Activated T-cell treated with anti-CD3 and anti-CD28 coated beads, Interleukin-2, amount 50 U/mL, for 1 hour (primary cell): Measurements from ENCODE around the gene NTN5.
"Not testable (repeated sequence)": the region's sequence is repeated elsewhere in the genome, so short reads cannot be mapped to it uniquely, and the experiment has no call there.

Source experiments
- DNase-seq: peaks from one replicate; pipeline ENCODE4 v3.0.0-alpha.2; 2020

The NTN5 gene

DNA sequence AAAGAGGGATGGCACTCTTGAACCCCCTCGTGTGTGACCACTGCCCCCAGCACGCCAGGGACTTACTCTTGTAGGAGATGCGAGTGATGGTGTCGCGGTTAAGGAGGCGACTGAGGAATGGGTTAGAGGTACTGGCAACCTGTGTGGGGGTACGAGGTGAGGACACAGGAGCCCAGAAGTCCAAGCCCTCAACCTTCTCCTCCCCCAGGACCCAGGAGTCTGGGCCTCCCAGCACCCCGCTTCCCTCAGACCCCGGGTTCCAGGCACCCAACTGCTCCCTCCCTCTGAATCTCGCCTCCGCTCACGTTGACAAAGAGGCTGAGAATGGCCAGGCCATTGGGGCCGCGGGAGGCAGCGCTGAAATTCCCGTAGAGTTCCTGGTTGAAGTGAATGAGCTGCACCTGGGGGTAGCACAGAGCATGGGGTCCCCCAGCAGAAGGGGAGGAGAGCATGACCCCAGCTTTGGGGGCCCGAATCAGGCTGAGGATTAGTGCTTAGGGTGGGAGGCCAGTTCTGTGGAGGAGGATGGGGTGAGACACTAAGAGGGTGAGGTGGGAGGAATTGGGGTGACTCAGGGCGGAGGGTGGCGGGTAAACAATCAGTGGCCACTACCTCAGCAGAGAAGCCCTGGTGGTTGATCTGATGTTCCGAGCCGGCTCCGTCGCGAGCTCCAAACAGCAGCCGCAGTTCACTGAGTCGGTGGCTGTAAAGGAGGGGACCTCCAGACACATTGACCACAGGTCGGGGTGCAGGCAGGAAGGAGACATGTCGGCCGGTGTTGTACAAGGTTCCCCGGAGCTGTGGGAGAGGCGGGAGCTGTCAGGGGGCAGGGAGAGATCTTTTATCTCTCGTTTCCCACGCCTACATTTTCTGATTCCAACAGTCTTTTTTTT, 33.1 kb downstream of the NTN5 start:
- DNase-seq = no peak

DNA sequence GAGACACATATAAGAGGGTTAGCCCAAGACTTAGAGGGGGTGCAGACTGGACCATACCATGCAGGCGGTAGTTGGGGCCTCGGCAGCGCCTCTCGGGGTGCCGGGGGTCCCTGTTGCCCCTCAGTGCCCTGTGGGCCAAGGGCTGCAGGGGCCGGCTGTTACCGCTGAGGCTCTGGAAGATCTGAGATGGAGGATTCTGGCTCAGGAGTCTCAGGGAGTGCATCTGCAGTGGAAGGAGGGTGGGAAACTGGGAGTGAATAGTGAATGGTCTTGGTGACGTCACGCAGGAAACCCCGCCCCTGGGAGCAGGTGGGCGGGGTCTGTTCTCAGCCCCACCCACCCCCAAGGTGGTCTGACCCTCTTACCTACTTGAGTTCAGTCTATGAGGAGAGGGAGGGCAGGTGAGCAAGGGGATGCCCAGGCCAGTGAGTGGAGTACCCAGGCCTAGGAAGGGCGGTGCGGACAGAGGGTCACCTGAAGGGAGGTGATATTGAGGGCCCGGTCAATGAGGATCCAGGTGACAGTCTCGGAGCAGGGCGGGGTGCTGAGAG, 33.9 kb downstream of the NTN5 start:
- no peak for DNase-seq

DNA sequence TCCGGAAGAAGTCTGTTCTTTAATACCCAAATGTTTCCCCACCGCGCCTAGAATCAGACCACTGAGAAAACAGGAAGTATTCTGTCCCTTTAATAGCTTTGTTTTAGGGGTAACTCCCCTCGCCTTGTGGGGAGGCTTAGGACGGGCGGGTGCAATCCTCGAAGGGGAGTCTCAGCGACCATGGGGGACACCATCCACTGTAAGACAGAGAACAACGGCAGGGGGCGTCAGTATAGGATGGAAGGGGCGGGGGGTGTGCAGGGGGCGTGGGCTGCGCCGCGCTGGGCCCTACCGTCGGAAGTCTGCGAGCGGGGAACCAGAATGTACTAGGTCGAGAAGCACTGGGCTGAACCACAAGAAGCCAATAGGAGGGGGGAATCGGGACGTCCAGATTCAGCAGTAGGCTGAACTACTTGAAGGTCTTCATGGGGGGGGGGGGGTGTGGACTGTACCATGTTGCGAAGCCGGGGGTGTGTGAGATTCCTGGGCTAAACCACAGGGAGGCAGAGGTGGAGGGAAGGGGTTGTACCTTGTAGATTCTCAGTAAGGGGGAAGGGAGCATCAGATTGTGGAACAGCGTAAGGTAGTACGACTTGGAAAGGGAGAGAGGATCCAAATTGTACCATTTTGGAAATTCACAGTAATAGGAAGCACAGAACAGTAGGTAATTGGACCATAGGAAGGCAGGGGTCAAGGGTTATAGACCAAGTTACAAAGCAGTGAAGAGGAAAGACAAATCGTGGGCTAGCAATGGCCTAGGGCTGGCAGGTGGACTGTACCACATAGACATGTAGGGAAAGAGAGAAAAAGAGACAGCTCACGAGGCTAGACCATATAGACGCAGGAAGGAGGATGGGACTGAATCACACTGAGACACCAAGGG, 34.6 kb downstream of the NTN5 start:
- DNase-seq = peak; percentile 82

DNA sequence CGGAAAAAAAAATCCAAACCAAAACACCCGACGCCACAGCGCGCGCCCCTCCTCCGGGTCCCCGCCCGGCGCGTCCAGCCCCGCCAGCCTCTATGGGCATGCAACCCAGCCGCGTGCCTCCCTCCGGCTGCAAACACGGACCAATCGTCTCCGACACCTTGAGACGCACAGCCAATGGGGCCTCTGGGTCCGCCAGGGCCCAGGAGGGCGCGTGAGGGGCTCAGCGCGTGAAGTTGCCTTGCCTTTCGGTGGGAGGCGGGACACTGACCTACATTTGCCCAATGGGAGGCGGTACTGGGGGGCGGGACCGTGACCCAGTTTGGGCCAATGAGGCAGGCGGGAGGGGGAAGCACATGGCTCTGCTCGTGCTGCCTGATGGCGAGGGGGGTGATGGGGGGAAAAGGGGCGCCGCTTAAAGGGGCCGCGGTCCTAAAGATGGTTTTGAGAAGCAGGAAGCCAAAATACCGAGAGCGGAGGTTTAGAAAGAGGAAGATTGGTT, 35.3 kb downstream of the NTN5 start:
- DNase-seq = peak; percentile 99

DNA sequence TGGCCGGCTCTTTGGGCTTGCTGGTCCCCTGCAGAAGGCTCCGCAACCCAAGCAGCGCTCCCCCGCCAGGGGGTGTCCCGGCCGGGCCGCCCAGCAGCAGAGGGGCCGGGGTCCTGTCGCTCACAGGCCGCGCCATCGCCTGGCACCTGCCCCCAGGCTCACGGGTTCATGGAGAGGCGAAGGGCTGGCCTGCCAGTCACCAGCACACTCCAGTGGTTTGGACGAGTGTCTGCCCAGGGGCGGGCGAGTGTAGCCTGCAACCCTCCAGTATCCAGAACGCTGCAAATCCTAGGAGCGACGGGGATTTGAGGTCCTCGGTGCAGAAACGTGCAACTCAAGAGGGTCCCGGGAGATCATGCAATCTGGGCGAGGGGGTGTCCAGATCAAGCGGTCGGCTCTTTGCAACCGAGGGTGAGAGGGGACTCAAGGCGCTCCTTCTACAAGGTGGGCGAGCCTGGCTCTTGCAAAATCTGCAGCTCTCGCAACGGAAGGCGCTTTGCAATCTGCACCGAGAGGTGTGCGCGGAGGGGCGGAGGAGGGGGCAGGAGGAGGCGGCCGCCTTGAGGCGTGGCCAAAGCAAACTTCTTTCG, 35.9 kb downstream of the NTN5 start, which contains the start of gene DBP:
DBP (minus strand) TSS at position 521 of the 590 bp plus-strand sequence; CDS start at position 136, 385 bp downstream.
- DNase-seq = no peak

DNA sequence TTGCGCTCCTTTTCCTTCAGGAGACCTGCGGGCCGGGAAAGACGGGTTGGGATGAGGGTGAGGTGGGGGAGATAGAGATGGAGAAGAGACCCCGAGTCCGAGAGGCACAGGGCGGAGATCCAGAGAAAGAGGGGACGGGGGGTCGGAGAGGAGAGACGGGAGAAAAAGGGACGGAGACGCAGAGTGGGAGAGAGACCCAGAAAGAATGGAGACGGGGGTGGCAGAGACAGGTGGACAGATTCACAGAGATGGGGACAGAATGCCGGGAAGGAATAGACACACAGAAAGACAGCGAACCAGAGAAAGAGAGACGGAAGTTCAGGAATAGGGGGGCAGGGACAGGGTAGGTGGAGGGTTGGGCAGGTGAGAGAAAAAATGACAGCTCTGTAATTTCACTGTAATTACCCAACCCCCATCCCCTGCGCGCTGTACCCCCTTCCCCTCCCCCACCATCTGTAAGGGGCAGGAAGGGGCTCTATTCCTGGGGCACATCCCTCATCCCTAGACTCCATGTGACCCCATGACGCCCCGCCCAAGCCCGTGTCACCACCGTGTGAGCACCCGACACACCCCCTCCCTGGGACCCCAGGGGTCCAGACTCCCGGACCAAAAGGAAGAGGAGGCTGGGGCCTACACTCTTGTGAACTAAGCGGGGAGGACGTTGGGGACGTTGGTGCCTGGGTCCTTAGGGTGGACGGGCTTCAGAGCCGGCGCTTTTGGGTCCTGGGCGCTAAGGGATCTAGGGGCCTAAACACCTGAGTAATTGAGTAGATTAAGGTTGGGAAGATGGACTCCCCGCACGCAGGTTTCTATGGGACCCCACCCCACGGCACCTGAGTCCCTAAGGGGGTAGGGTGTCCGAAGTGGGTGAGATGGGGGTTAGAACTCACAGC, 36.6 kb downstream of the NTN5 start:
- no peak for DNase-seq

DNA sequence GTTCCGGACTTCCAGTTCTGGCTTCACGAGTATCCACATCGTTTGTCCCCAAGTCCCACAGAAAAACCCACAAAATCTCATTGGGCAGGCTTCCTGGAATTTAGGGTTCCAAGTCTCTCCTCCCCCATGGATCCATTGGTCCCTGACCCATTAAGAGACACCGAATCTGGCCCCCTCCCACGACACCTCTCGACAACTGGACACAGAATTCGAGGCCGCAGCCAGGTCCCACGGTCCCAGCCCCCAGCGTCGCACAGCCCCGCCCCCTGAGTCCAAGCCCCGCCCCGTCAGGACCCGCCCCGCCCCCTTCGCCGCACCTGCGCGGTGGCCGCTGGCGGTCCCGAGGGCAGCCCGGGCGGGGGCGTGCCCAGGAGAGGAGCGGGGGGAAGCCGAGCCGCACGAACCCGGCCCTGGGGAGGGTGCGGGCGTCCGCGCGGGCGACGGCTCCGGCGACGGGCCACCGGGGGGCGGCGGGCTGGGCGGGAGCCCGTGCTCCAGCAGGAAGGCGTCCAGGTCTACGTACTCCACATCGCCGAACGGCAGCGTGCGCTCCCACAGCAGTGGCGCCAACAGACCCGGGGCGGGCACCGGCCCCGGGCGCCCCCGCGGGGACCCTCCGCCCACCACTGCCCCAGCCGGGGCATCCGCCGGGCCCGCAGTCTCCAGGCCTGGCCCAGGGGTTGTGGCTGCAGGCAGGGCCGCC, 37.4 kb downstream of the NTN5 start:
- peak; percentile 80 for DNase-seq

DNA sequence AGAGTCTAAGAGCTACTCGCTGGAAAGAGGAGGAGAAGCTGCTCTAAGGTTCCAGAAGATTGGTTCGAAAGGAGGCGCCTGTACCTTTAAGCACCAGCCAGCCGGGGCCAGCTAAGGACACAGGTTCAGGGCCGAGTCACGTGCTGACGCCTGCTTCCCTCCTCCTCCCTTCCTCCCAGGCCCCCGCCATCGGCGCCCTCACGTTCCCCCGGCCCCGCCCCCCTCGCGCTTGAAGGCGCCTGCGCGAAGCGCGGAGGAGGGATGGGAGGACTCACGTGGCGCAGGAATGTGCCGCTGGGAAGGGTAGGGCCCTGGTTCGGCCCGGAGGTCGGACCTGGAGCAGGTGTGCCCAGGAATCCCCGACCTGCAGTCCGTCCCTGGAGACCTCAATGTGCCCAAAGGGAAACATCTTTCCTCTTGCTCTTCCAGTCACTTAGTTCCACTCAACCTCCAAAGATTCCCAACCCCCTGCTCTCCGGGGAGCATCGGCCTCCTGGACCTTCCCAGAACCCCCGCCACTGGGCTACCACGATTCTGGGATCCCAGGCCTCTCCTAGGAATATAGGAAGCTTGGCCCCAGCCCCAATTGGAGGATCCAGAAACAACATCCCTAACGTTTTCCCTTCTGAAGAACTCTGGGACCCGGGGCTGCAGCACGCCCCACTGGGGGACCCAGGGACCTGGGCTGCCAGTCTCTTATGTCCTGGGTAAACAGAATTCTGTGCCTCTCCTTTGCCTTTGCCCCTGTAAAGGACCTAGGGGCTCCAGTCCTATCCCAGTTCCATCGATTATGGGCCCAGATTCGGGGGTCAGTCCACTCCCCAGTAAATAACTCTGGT, 38.2 kb downstream of the NTN5 start:
- DNase-seq = peak; percentile 92

DNA sequence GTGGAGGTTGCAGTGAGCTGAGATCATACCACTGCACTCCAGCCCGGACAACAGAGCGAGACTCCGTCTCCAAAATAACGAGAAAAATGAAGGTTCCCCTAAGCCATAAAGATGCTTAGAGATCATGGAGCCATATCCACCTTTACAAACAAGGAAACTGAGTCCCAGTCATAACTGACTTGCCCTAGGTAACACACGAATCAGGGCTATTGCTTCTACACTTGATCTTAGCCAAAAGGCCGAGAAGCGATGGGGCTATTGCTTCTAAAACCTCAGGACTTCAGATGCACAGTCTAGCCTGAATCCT, 38.8 kb downstream of the NTN5 start:
- no peak for DNase-seq

DNA sequence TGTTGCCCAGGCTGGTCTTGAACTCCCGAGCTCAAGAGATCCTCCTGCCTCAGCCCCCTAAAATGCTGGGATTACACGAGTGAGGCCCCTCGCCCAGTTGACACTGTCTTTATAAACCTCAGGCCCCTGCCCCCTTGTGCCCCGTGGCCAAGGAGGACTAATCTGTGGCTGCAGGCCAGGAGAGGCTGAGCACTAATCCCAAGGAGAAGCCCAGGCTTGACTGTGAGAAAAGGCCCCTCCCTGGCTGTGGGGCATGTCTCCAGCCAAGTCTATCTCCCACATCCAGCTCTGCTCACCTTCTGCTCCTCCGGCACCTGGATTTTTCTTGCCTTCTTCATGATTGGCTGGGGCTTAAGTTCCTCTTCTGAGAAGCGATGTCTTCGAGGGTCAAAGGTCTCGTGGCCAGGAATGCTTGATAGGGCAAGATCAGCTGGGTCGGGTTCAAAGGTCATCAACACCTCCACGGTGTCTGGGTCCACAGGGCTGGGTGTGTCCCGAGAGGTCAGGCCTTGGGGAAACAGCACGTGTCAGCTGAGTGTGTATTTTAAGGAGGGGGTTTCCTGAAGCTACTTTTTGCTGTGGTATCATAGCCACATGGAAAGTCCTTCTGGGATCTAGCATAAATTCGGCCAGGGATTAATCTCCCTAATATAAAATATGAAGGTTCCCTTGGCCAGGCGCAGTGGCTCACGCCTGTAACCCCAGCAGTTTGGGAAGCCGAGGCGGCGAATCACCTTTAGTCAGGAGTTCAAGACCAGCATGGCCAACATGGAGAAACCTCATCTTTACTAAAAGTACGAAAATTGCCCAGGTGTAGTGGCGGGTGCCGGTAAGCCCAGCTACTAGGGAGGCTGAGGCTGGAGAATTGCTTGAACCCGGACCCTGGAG, 39.4 kb downstream of the NTN5 start:
- DNase-seq = no peak

DNA sequence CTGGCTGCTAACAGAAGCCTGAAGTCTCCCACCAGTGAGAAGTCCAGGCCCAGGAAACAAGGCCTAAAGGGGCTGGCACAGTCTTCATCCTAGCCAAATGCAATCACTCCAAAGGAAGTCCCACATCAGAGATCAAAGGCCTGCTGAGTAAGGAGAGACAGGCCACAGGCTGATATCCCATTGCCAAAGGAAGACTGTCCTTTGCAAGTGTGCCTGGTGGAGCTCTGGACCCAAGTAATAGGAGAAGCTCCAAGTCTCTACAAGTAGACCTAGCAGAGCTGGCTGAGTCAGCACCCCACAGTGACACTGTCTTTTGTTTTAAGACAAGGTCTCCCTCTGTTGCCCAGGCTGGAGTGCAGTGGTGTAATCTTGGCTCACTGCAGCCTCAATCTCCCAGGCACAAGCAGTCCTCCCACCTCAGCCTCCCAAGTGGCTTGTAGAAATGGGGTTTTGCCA, 40.1 kb downstream of the NTN5 start:
- no peak for DNase-seq

DNA sequence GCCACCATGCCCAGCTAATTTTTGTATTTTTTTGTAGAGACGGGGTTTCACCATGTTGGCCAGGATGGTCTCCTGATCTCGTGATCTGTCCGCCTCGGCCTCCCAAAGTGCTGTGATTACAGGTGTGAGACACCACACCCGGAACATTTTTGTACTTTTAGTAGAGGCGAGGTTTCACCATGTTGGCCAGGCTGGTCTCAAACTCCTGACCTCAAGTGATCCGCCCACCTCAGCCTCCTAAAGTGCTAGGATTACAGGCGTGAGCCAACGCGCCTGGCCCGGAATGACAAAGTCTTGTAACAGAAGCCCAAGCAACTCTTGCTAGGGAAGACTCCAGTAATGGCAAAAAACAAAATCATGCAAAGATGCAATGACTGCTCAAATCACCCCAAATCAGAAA, 40.5 kb downstream of the NTN5 start:
- not testable (repeated sequence) for DNase-seq

DNA sequence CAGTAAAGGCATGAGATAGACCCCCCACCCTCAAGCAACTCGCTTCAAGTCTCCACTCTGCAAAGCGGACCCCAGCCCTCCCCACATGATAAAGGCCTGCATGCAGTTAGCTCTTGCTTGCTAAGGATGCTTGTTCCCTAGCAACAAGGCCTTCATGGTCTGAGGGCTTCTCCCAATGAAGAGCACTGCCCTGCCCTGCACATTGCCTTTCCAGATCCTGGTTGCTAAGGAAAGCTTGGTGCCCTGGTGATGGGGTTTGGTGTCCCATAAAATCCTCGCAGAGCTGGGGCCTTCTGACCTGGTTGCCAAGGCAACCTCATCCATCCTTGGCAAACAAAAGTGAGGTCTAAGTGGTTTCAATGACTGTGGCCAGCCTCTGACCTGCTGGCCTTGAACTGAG, 41.6 kb downstream of the NTN5 start:
- no peak for DNase-seq

DNA sequence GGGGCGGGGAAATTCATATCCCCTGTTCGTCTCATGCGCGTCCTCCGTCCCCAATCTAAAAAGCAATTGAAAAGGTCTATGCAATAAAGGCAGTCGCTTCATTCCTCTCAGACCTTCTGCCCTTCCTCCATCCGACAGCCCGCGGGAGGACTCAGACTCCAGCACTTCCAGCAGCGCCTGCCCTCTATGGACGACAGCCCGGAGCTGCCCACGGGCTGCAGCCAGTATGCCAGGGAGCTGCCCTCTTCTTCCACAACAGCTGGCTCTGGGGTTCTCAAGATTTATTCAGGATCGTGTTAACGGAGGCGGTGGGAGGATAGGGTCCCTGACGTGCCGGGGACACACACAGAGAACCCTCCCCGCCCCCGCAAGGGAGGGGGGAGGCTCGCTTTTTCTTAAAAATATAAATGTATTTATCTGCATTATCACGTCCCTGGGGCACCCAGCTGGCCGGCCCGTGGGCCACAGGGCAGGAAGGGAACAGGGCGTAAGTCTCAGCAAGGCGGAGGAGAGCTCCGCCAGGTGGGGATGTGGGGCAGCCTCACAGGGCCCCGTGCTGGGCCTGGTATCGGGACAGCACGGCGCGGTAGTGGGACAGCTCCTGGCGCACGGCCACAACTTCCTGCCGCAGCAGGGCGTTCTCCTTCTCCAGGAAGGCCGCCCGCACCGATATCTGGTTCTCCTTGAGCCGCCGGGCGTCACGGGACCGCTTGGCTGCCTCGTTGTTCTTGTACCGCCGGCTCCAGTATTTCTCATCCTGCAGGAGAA, 42.3 kb downstream of the NTN5 start:
- DNase-seq = no peak

DNA sequence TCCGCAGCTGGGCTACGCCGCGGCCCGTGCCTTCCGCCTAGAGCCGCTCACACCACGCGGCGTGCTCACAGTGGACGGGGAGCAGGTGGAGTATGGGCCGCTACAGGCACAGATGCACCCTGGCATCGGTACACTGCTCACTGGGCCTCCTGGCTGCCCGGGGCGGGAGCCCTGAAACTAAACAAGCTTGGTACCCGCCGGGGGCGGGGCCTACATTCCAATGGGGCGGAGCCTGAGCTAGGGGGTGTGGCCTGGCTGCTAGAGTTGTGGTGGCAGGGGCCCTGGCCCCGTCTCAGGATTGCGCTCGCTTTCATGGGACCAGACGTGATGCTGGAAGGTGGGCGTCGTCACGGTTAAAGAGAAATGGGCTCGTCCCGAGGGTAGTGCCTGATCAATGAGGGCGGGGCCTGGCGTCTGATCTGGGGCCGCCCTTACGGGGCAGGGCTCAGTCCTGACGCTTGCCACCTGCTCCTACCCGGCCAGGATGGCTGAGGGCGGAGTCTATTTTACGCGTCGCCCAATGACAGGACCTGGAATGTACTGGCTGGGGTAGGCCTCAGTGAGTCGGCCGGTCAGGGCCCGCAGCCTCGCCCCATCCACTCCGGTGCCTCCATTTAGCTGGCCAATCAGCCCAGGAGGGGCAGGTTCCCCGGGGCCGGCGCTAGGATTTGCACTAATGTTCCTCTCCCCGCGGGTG, 43.1 kb downstream of the NTN5 start:
- DNase-seq = no peak

DNA sequence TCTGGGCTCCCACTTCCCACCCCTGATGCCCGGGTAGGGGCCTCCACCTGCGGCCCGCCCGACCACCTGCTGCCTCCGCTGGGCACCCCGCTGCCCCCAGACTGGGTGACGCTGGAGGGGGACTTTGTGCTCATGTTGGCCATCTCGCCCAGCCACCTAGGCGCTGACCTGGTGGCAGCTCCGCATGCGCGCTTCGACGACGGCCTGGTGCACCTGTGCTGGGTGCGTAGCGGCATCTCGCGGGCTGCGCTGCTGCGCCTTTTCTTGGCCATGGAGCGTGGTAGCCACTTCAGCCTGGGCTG, 43.6 kb downstream of the NTN5 start:
- DNase-seq = no peak

DNA sequence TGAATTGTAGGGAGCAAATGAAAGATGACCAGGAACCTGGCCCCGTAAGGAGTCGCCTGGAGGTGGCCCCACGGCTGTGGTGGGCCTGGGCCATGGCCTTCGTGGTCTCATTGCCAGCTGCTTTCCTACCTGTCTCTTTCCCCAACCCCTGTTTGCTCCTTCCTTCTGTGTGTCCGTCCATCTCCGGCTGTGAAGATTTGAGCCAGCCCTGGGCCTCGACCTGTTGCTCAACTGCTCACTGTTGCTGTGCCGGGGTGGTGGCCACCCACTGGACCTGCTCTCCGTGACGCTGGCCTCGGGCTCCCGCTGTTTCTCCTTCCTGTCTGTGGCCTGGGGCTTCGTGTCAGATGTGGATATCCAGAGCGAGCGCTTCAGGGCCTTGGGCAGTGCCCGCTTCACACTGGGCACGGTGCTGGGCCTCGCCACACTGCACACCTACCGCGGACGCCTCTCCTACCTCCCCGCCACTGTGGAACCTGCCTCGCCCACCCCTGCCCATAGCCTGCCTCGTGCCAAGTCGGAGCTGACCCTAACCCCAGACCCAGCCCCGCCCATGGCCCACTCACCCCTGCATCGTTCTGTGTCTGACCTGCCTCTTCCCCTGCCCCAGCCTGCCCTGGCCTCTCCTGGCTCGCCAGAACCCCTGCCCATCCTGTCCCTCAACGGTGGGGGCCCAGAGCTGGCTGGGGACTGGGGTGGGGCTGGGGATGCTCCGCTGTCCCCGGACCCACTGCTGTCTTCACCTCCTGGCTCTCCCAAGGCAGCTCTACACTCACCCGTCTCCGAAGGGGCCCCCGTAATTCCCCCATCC, 44.1 kb downstream of the NTN5 start:
- DNase-seq = no peak
